Motor neuron (in vitro differentiated cells): ENCODE data around the gene BCAS1. TPM values are rescaled to one million over a fixed set of nuclear protein-coding genes. Genes with fewer than 3 reads are reported as not detected.

Experiments used
- ATAC-seq, 8 experiments: fragments of 200-7000 bp; cut with Tn5 transposase; replicated peaks in 6 of 8; 2 replicates each; pipeline ENCODE4 v1.8.0; 2021; ENCODE audit warnings: mild to moderate bottlenecking in 8 of 8, moderate library complexity in 8 of 8
- H3K27ac ChIP-seq, 2 donors: fragments of 250-450 bp; sonication (Bioruptor Pico); 2 replicates each; pipeline ENCODE4 v1.9.0; 2021; ENCODE audit warnings: antibody characterized with exemption in 2 of 2, mild to moderate bottlenecking in 2 of 2, moderate library complexity in 1 of 2
- H3K4me1 ChIP-seq, 2 donors: fragments of 250-450 bp; sonication (Bioruptor Pico); replicated peaks in 1 of 2; 2 replicates each; pipeline ENCODE4 v1.6.1; 2021; ENCODE audit warnings: antibody characterized with exemption in 2 of 2, mild to moderate bottlenecking in 2 of 2, moderate library complexity in 1 of 2
- H3K4me3 ChIP-seq, 5 donors: fragments of 250-450 bp; sonication (Bioruptor Pico); 2 replicates each; pipeline ENCODE4 v1.9.0; 2021; ENCODE audit warnings: antibody characterized with exemption in 5 of 5, mild to moderate bottlenecking in 5 of 5, moderate library complexity in 4 of 5
- WGBS, 10 experiments: fragments of 450-650 bp; shearing (Covaris generic); methylation state at CpG; one replicate each; pipeline ENCODE4 v1.0.0; 2022; 5-methylcytosine and 5-hydroxymethylcytosine counted together
- in situ Hi-C, 9 experiments: fragments of 400-800 bp; cut with MboI; loops; one replicate each; pipeline ENCODE4 v1.15.0; 2021; ENCODE audit warnings: low sequenced_read_pairs in 9 of 9, low pct_unique_long_range_greater_than_20kb in 2 of 9; ENCODE audit not compliant: unreplicated experiment in 9 of 9
- total RNA-seq, 8 experiments: library from RNA; unstranded; fragments of 300-600 nt; gene quantifications; 2 replicates each; pipeline versions ENCODE4 v1.2.3 to v1.2.4, GENCODE V29; 2022

The BCAS1 gene
- total RNA-seq, 8 experiments from 2014 or later: 0.05 to 1.3 (median 0.28) TPM

DNA sequence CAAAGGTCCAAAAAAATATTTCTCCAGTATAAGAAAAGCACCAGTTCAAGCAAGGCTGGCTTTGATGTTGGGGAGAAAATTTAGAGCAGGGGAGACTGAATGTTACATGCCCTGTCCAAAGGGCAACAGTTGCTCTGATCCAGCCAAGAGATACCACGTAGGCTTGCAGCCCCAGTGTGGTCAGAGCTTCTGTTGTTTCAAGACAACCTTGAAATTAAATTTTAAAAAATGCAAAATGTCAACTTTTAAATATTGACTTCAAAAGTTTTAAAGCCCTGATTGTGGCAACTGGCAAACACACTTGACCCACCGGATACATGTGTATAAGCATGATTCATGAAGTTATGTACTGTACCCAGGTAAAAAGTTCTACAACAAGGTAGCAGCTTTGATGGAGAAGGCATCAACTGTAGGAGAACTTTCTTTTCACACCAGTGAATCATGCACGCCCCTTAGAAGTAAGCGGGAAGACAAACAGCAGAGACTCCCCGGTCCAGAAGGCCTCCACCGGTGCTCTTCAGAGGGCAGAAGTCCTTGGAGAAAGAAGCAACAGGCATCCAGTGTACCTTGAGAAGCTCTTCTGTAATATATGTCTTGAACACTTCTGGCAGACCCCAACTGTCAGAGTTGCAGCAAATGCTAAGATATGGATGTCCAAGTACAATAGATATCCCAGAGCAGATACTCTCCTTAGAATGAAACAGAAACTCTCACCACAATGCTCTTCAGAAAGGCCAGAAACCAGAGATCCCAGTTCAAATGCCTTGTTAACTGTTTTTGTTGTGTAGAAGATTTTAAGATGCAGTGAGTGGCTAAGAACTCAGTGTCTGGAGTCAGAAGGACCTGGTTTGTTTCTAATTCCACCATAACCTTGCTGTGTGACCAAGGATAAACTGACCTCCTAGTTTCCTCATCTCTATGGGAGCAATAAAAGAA, 115.4 kb downstream of the BCAS1 start:
- H3K4me3 ChIP-seq: no peak overlapping the region
- ATAC-seq: no peak
- no peak overlapping the region for H3K27ac ChIP-seq
- WGBS, 10 experiments: 69 to 100% (median 92%) methylated on average over 2 to 6 of the region's 6 CpGs
- no peaks in the 10 kb centered on the region for H3K4me1 ChIP-seq
- in situ Hi-C loops: loop anchor here in 2 of 9 experiments (10.0 to 25.0 kb wide), 2 partner anchors 107 to 110 kb away; partner anchors contain the start of gene BCAS1 (in 1 of the 2)

DNA sequence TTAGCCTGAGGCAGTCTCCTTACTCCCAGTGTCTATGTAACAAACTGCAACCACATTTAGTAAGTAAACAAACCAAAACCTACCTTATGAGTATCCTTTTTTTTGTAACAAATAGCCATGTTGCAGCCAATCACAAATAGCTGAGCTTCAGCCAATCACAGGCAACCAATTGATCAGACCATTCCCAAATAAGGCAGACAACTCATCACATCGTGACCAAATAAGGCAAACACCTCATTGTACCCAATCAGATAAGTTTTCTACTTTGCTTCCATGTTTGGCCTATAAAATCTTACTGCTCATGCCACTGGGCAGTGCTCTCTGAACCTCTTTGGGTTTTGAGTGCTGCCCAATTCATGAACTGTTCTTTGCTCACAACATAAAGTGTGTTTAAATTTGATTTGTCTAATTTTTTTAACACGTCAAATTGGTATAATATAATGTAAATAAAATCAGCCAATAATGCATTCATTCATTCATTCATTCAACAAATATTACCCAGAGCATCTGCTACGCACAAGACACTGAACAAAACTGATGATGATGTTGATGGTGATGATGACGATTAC, 117.8 kb downstream of the BCAS1 start:
- 83 to 100% (median 96%) methylated on average over 1 to 4 of the region's 4 CpGs; no CpG with 5 or more reads in 1 of the 10 experiments for WGBS, 10 experiments
- ATAC-seq: no peak
- in situ Hi-C loops: loop anchor here in 2 of 9 experiments (10.0 to 25.0 kb wide), 2 partner anchors 110 to 112 kb away; partner anchors contain the start of gene BCAS1 (in 1 of the 2)

DNA sequence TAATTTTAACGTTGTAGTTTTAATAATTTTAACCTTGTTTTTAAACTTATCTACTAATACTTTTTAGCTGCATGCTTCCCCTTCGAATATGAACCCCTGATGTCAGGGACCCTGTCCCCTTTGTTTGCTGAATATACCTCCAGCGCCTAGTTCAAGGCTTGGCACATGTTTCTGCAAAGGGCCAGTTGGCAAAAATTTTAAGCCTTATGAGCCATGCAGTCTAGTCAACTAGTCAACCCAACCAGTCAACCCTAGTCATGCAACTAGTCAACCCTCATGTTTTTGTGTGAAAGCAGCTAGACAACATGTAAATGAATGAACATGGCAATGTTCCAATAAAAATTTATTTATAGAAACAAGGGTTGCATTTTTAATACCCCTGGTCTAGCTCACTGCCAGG, 119.8 kb downstream of the BCAS1 start:
- 72 to 100% (median 87%) methylated on average over 1 to 3 of the region's 3 CpGs; no CpG with 5 or more reads in 1 of the 10 experiments for WGBS, 10 experiments
- no peak overlapping the region for H3K27ac ChIP-seq
- in situ Hi-C loops: loop anchor here in 2 of 9 experiments (10.0 to 25.0 kb wide), 2 partner anchors 112 to 114 kb away; partner anchors contain the start of gene BCAS1 (in 1 of the 2)
- peaks cover 0 to 10% of the 10 kb centered on the region in 2 donors for H3K4me1 ChIP-seq
- no peak for ATAC-seq
- no peak overlapping the region for H3K4me3 ChIP-seq

More for the DNA sequence above, 117.8 kb downstream of the BCAS1 start:
- no peak overlapping the region for H3K4me3 ChIP-seq
- H3K27ac ChIP-seq: no peak overlapping the region
- peaks cover 0 to 10% of the 10 kb centered on the region in 2 donors for H3K4me1 ChIP-seq

DNA sequence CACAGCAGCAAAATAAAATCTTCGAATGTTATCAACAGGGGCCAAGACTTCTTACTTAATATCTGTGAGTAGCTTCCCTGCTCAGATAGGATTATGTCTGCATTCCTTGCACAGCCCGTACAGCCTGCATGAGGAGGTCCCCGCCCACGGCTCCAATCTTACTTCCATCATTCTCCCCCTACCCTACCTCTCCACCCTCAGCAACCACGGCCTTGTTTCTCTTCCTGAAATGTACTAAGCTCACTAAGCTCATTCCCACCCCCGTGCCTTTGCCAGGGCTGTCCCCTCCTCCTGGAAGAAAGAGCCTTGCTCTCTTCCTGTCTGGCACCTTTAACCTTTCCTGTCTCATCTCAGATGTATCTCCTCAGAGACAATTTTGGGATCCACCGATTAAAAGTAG, 120.4 kb downstream of the BCAS1 start:
- peak in 2 of 8 experiments; percentile 39 to 45 for ATAC-seq
- in situ Hi-C loops: loop anchor here in 2 of 9 experiments (10.0 to 25.0 kb wide), 2 partner anchors 112 to 115 kb away; partner anchors contain the start of gene BCAS1 (in 1 of the 2)

DNA sequence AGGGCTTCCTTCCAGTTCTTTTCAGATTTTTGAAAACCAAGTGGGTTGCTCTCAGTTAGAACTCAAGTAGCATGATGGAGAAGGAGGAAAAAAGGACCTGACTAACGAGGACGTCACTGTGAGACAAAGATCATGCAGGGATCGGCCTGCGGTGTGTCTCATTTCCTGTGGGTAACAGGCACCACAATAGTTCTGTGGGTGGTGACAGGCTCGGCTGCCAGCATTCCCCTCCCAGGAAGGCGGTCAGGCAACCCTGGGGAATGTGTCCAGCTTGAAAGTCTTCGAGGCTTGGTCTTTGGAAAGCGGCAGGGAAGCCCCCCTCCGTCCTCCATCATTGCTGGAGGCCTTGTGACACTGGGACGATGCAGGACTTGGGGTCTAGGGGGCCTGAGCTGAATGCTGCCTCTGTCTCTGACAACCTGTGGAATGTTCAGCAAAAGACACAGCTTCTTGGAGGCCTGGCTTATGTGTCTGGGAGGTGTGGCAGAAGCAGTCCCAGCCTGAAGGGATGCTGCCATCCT, 121.0 kb downstream of the BCAS1 start:
- in situ Hi-C loops: loop anchor here in 7 of 9 experiments (10.0 to 25.0 kb wide), 3 partner anchors 362 to 387 kb away; partner anchors contain the start of gene ZNF217 (in 5 of the 7)
- WGBS, 10 experiments: 0 to 85% (median 58%) methylated on average over 1 to 7 of the region's 10 CpGs; no CpG with 5 or more reads in 2 of the 10 experiments
- no peak overlapping the region for H3K27ac ChIP-seq
- peak in 4 of 8 experiments; percentile 38 to 95 (median 72) for ATAC-seq
- no peak overlapping the region for H3K4me3 ChIP-seq
- H3K4me1 ChIP-seq: peaks cover 0 to 10% of the 10 kb centered on the region in 2 donors

More for the DNA sequence above, 120.4 kb downstream of the BCAS1 start:
- no peak overlapping the region for H3K4me3 ChIP-seq
- no peak overlapping the region for H3K27ac ChIP-seq
- H3K4me1 ChIP-seq: peaks cover 0 to 10% of the 10 kb centered on the region in 2 donors
- 37 to 100% (median 87%) methylated on average over 1 to 6 of the region's 7 CpGs; no CpG with 5 or more reads in 2 of the 10 experiments for WGBS, 10 experiments

DNA sequence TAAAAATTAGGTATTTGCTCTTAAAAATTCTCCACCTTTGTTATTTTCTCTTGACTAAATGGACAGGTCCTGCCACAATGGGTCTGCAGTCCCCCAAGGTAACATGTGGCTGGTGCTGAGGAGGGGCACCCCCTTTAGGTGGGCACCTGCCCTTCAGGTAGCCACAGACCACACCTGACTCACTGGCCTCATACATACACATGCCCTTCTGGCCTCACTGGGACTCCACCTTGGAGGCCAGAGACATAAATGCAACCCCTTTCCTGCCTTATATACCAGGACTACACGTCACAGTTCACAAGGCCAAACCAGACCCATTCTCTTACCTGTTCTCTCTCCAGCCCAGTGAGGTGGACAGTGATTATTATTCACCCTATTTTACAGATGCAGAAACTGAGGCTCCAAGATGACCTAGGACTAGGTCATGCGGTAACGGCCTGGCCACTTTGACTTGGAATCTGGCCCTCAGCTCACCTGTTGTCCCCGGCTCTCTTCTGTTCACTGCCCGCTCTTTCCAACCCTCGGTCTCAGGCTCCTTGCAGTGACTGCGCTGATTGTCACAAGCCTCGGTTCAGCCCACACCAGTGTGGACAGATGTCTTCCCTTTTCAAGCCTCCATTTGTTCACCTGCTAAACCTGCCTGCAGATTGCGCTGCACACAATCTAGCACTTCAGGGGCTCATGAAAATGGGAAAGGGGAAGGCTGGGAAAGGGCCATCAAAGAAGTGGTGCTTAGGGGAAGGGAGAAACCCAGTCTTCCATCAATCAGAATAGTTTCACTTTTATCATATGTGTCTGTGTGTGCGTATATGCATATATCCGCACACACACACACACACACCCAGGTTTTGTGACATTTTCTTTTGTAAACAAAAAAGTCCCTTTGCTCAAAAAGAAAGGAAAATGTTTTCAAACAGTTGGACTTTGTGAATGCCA, 121.7 kb downstream of the BCAS1 start:
- ATAC-seq: peak in 2 of 8 experiments; percentile 20 to 33
- Histone ChIP-seq H3K4me1 (peaks cover 0 to 13% of the 10 kb centered on the region in 2 donors), H3K27ac (no peak overlapping the region), H3K4me3 (no peak overlapping the region)
- 0 to 100% (median 89%) methylated on average over 1 to 8 of the region's 11 CpGs for WGBS, 10 experiments
- in situ Hi-C loops: loop anchor here in 7 of 9 experiments (10.0 to 25.0 kb wide), 3 partner anchors 361 to 386 kb away; partner anchors contain the start of gene ZNF217 (in 5 of the 7)

DNA sequence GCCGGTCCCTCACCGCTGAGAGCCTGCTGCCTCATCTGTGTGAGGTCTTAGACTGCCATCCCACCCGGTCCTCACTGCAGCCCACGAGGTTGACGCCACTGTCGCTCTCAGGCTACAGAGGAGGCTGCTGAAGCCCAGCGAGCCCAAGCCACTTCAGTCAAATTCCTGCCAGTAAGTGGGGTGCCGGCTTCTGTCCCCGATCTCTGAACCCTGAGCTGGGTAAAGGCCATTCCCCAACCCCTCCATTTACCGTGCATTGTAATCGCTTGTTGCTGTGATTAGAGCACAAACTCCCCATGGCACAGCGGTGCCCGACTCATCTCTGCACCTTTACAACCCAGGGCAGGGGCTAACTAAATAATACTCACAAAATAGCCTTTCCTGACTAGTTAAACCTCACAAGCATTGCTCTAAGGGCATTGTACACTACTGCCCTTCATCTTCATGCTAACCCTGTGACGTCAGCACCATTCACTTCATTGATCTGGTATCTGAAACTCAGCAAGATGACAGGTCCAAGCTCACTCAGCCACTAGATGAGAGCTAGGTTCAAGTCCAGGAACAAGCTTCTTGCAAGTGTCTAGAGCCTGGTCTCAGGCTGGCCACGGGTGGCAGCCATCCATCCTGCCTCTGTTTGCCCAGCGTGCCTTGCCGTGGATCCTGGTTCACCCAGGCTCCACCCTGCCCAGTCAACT, 122.7 kb downstream of the BCAS1 start:
- ATAC-seq: no peak
- Histone ChIP-seq H3K4me3 (no peak overlapping the region), H3K27ac (no peak overlapping the region), H3K4me1 (peaks cover 3 to 19% of the 10 kb centered on the region in 2 donors)
- 50 to 100% (median 77%) methylated on average over 2 to 12 of the region's 17 CpGs; no CpG with 5 or more reads in 3 of the 10 experiments for WGBS, 10 experiments
- in situ Hi-C loops: loop anchor here in 7 of 9 experiments (10.0 to 25.0 kb wide), 3 partner anchors 360 to 385 kb away; partner anchors contain the start of gene ZNF217 (in 5 of the 7)

DNA sequence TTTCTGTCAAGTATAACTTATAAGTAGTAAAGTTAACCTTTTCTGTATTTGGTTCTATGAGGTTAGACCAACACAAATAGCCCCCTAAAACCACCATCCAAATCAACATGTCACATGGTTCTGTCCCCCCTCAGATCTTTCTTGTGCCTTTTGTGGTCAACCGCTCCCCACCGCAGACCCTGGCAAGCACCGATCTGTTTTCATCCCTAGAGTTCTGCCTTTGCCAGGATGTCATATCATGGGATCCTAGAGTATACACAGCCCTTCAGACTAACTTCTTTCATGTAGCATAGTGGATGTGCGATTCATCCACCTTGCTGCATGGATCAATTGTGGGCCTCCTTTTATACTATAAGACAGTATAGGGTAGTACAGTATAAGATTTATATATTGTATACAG, 124.3 kb downstream of the BCAS1 start:
- in situ Hi-C loops: loop anchor here in 7 of 9 experiments (10.0 to 25.0 kb wide), 3 partner anchors 359 to 384 kb away; partner anchors contain the start of gene ZNF217 (in 5 of the 7)
- peaks cover 19 to 34% of the 10 kb centered on the region in 2 donors for H3K4me1 ChIP-seq
- H3K4me3 ChIP-seq: no peak overlapping the region
- ATAC-seq: no peak
- no peak overlapping the region for H3K27ac ChIP-seq
- WGBS, 10 experiments: 83 to 100% (median 92%) methylated on average over 1 to 4 of the region's 4 CpGs; no CpG with 5 or more reads in 3 of the 10 experiments

DNA sequence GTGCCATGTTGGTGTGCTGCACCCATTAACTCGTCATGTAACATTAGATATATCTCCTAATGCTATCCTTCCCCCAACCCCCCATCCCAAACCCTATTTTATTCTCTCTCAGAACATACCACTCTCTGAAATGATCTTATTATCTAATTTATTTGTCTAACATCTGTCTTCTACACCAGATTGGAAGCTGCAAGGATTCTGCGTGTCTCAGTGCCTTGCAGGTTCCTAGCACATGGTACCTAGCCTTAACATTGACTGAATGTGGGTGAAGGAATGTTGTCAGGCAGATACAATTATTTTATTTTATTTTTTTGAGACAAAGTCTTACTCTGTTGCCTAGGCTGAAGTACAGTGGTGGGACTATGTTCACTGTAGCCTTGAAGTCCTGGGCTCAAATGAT, 124.9 kb downstream of the BCAS1 start:
- 86 to 100% (median 100%) methylated on average over 1 to 2 of the region's 2 CpGs; no CpG with 5 or more reads in 3 of the 10 experiments for WGBS, 10 experiments
- in situ Hi-C loops: loop anchor here in 7 of 9 experiments (10.0 to 25.0 kb wide), 3 partner anchors 358 to 383 kb away; partner anchors contain the start of gene ZNF217 (in 5 of the 7)
- no peak overlapping the region for H3K27ac ChIP-seq

DNA sequence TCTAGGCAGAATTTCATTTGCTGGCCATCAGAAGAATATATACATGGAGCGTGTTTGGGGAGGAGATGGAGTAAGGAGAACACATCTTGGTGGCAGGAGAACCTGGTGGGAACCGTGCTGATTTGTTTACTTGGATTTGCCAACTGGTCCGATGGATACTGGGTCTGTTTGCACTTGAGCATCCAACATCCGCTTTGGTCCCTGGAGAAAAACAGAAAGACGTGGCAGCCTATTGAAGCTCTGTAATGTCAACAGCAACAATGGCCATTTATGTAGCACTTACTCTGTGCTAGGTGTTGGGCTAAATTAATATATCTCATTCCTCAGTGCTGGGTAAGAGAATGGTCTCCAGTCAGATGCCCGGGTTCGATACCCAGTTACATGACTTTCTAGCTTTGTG, 125.6 kb downstream of the BCAS1 start:
- H3K27ac ChIP-seq: no peak overlapping the region
- in situ Hi-C loops: loop anchor here in 7 of 9 experiments (10.0 to 25.0 kb wide), 3 partner anchors 357 to 382 kb away; partner anchors contain the start of gene ZNF217 (in 5 of the 7)
- peaks cover 30 to 37% of the 10 kb centered on the region in 2 donors for H3K4me1 ChIP-seq
- H3K4me3 ChIP-seq: no peak overlapping the region
- WGBS, 10 experiments: 76 to 100% (median 87%) methylated on average over 1 to 7 of the region's 7 CpGs; no CpG with 5 or more reads in 1 of the 10 experiments
- ATAC-seq: no peak

More for the DNA sequence above, 124.9 kb downstream of the BCAS1 start:
- no peak for ATAC-seq
- Histone ChIP-seq H3K4me3 (no peak overlapping the region), H3K4me1 (peaks cover 25 to 37% of the 10 kb centered on the region in 2 donors)
